Sigmoid colon (tissue), 7 donors: ENCODE measurements around the gene RAB31. TPM values are rescaled to one million over a fixed set of nuclear protein-coding genes. Genes with fewer than 3 reads are reported as not detected.

Source experiments
- DNase-seq: peaks from one replicate; pipeline ENCODE4 v3.0.0-alpha.2; 2019
- H3K27ac ChIP-seq, 4 donors: fragments of 200-600 bp; sonication (generic); one replicate each; pipeline ENCODE4 v1.5.1; 2016 to 2019; ENCODE audit warnings: mild to moderate bottlenecking in 1 of 4
- H3K27me3 ChIP-seq, 3 donors: fragments of 200-600 bp; sonication (generic); one replicate each; pipeline ENCODE4 v1.5.1; 2019; ENCODE audit warnings: mild to moderate bottlenecking in 1 of 3
- H3K36me3 ChIP-seq, 4 donors: fragments of 200-600 bp; sonication (generic); one replicate each; pipeline ENCODE4 v1.5.1; 2016 to 2019
- H3K4me1 ChIP-seq, 4 donors: fragments of 200-600 bp; sonication (generic); one replicate each; pipeline ENCODE4 v1.5.1; 2017 to 2019
- H3K4me3 ChIP-seq, 4 donors: fragments of 200-600 bp; sonication (generic); one replicate each; pipeline ENCODE4 v1.5.1; 2017 to 2019; ENCODE audit warnings: mild to moderate bottlenecking in 2 of 4, moderate library complexity in 1 of 4
- H3K9me3 ChIP-seq, 4 donors: fragments of 200-600 bp in 3 of 4; sonication (generic) in 3 of 4; one replicate each; pipeline versions ENCODE4 v1.5.1 to v1.6.1; 2013 to 2019
- EP300 ChIP-seq, 4 donors: sonication (generic); formaldehyde crosslinking; IDR thresholded peaks; one replicate each; pipeline ENCODE4 v1.6.1; 2017; ENCODE audit warnings: antibody characterized with exemption in 4 of 4
- POLR2A ChIP-seq, 2 donors: fragments of 450-650 bp; IDR thresholded peaks; one replicate each; pipeline ENCODE4 v1.6.1; 2016; ENCODE audit warnings: antibody characterized with exemption in 2 of 2, mild to moderate bottlenecking in 2 of 2, moderate library complexity in 2 of 2
- POLR2AphosphoS5 ChIP-seq, 4 donors: sonication (generic); formaldehyde crosslinking; IDR thresholded peaks; one replicate each; pipeline ENCODE4 v1.6.1; 2017; ENCODE audit warnings: antibody characterized with exemption in 4 of 4
- whole genome bisulfite sequencing, 2 donors: extraction: QIAGEN DNeasy Blood & Tissue Kit; methylation state at CpG; one replicate each; pipeline ENCODE4 v1.1.7; 2013; 5-methylcytosine and 5-hydroxymethylcytosine counted together
- intact Hi-C: fragments of 100-400 bp; cut with DNase I; formaldehyde crosslinking; loops from one replicate; pipeline ENCODE4 v1.15.1; 2023
- polyA plus RNA-seq, 3 donors: library from polyadenylated mRNA; stranded (reverse); fragments of 200-250 nt; gene quantifications; one replicate each; pipeline ENCODE4 v1.2.3, GENCODE V29; 2013
- total RNA-seq, 4 donors: library from RNA; depleted of rRNA; stranded (reverse); fragments of >200 nt; gene quantifications; one replicate each; pipeline ENCODE4 v1.1.0, GENCODE V29; 2016
- TF ChIP-seq, protein P1 (sequence below), 4 experiments: fragments of 450-650 bp in 3 of 4; fragments of 200-600 bp in 1 of 4; IDR thresholded peaks; one replicate each; pipeline ENCODE4 v1.5.1; 2016 to 2019; ENCODE audit warnings: antibody characterized with exemption in 4 of 4, mild to moderate bottlenecking in 3 of 4, moderate library complexity in 2 of 4
- donor health status: healthy with polysubstance abuse.
- donor health status: Bipolar disorder and iron deficiency.
- donor health status: healthy.

The RAB31 gene
- total and polyA plus RNA-seq, 7 donors, result 16.2 to 74.6 (median 52.0) TPM

DNA sequence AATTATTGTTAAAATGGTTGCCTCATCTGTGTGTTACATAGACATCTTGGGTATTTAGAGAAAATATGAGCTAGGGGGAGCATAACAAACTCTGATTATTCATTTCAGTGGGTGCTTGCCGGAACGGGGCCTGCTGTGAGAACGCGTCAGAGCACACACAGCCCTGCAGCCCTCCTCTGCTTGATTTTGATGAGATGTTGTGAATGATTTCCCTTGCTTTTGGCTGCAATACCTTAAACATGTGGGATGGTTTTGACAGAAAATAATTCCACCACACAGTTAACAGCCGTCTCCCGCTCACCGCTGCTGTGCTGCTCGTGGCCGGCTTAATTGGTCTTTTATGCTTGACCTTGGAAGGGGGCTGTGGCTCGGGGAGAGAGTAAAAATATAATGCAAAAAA, 127.7 kb downstream of the RAB31 start:
- Histone ChIP-seq H3K36me3 (peaks cover 0 to 8% (median 0%) of the 10 kb centered on the region in 4 donors), H3K4me1 (peaks cover 0 to 37% (median 36%) of the 10 kb centered on the region in 4 donors), H3K9me3 (no peaks in the 10 kb centered on the region), H3K4me3 (no peak overlapping the region), H3K27ac (peak overlapping the region; percentile 41 to 81 (median 74)), H3K27me3 (no peaks in the 10 kb centered on the region)
- intact Hi-C loops, result no loop called here
- 86 to 93% methylated on average over 10 of the region's 10 CpGs for WGBS, 2 donors
- TF ChIP-seq, protein P1, sequence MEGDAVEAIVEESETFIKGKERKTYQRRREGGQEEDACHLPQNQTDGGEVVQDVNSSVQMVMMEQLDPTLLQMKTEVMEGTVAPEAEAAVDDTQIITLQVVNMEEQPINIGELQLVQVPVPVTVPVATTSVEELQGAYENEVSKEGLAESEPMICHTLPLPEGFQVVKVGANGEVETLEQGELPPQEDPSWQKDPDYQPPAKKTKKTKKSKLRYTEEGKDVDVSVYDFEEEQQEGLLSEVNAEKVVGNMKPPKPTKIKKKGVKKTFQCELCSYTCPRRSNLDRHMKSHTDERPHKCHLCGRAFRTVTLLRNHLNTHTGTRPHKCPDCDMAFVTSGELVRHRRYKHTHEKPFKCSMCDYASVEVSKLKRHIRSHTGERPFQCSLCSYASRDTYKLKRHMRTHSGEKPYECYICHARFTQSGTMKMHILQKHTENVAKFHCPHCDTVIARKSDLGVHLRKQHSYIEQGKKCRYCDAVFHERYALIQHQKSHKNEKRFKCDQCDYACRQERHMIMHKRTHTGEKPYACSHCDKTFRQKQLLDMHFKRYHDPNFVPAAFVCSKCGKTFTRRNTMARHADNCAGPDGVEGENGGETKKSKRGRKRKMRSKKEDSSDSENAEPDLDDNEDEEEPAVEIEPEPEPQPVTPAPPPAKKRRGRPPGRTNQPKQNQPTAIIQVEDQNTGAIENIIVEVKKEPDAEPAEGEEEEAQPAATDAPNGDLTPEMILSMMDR (IDR thresholded peaks at IDR 0.05), result no peak
- TF ChIP-seq POLR2A (IDR thresholded peaks at IDR 0.05), result no peak
- no peak for TF ChIP-seq EP300 (IDR thresholded peaks at IDR 0.05)
- no peak for TF ChIP-seq POLR2AphosphoS5 (IDR thresholded peaks at IDR 0.05)
- DNase-seq, result no peak

DNA sequence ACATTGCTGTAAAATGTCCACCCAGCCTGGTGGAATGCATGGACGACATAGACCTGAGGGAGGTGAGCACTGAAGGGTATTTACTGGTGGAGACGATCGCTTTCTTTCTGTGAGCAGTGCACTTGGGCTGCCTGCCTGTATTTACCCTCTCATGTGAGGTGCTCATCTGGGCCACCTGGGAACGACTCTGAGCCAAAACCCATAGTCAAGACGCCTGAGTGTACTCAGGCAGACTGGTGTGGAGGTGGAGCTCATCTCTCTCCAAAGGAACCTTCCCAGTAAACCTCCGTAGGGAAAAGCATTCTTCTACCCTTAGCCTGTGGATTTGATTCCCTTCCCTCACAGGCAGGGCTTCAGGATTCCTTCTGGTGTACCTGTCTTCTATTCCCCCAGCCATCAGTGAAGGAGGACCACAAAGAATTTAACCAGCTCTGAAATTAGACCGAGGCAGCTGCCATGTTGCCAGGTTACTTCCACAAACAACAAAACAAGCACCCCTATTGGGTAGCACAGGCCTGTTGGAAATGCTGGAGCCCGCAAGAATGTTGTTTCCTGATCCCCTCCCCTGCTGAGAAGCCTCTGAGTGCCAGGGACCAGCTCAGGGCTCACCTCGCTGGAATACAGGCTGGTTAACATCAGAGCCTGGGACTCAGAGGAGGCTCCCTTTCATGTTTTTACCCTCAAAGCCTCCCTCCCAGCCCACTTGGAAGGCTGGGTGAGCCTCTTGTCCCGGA, 130.2 kb downstream of the RAB31 start:
- Histone ChIP-seq H3K36me3 (no peaks in the 10 kb centered on the region), H3K27me3 (no peaks in the 10 kb centered on the region), H3K27ac (peak overlapping the region; percentile 31 to 81 (median 76)), H3K4me1 (peaks cover 0 to 49% (median 45%) of the 10 kb centered on the region in 4 donors), H3K4me3 (no peak overlapping the region), H3K9me3 (no peaks in the 10 kb centered on the region)
- TF ChIP-seq, protein P1 (IDR thresholded peaks at IDR 0.05), result no peak
- TF ChIP-seq POLR2AphosphoS5 (IDR thresholded peaks at IDR 0.05), result no peak
- TF ChIP-seq EP300 (IDR thresholded peaks at IDR 0.05), result no peak
- no peak for TF ChIP-seq POLR2A (IDR thresholded peaks at IDR 0.05)
- DNase-seq, result no peak
- 59 to 69% methylated on average over 10 of the region's 10 CpGs for WGBS, 2 donors
- intact Hi-C loops, result no loop called here

DNA sequence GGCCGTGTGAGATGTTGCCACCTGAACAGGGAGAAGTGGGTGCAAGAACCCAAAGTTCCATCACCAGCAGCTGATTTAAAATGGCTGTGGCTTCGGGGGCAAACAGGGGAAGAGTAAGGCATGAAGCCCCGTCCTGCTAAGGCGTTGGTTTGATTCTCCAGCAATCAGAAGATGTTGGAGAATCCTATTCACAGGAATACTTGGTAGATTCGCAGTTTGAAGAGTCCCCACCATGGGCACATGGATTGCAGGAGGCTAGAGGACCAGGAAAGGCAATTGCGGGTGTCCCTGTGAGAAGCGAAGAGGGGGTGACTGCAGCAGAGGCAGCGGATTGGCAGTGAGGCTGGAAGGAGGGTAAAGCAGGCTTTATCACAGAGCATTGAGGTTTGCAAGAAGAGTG, 131.1 kb downstream of the RAB31 start:
- H3K27me3 ChIP-seq, result no peaks in the 10 kb centered on the region
- H3K36me3 ChIP-seq, result no peaks in the 10 kb centered on the region
- no peaks in the 10 kb centered on the region for H3K9me3 ChIP-seq
- 94% methylated on average over 8 of the region's 8 CpGs for WGBS, 2 donors
- no peak for DNase-seq
- H3K4me3 ChIP-seq, result no peak overlapping the region
- TF ChIP-seq, protein P1 (IDR thresholded peaks at IDR 0.05), result no peak
- TF ChIP-seq EP300 (IDR thresholded peaks at IDR 0.05), result no peak
- H3K27ac ChIP-seq, result peak overlapping the region in 3 of 4 donors; percentile 73 to 81 (median 78)
- intact Hi-C loops, result no loop called here
- H3K4me1 ChIP-seq, result peaks cover 0 to 49% (median 44%) of the 10 kb centered on the region in 4 donors

DNA sequence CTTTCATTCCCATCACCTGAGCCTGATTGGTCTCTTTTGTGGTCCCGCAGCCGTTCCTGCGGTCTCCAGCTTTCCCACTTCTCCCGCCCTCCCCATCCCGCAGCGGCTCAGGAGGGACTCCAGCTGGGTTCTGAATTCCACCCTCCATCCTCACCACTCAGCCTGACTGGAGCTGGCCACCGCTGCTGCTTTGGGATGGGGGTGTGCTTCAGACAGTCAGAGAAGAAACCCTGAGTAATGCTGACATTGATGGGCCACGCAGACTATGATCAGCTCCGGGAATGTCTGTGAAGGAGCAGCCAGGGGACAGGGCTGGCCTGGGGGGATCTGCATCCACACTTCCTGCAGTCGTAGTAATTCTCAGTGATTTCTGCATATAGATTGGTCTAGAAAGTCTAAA, 131.8 kb downstream of the RAB31 start:
- intact Hi-C loops, result loop anchor here (5.0 kb wide), 1 partner anchor 133 kb away; the partner anchor contains the start of gene RAB31
- no peaks in the 10 kb centered on the region for H3K9me3 ChIP-seq
- peaks cover 0 to 49% (median 43%) of the 10 kb centered on the region in 4 donors for H3K4me1 ChIP-seq

More for the DNA sequence above, 131.8 kb downstream of the RAB31 start:
- Histone ChIP-seq H3K36me3 (no peaks in the 10 kb centered on the region), H3K27ac (peak overlapping the region in 2 of 4 donors; percentile 73 to 81), H3K4me3 (no peak overlapping the region), H3K27me3 (no peaks in the 10 kb centered on the region)
- no peak for DNase-seq
- TF ChIP-seq EP300 (IDR thresholded peaks at IDR 0.05), result no peak
- TF ChIP-seq POLR2AphosphoS5 (IDR thresholded peaks at IDR 0.05), result no peak
- no peak for TF ChIP-seq POLR2A (IDR thresholded peaks at IDR 0.05)
- TF ChIP-seq, protein P1 (IDR thresholded peaks at IDR 0.05), result no peak
- WGBS, 2 donors, result 90 to 94% methylated on average over 10 of the region's 10 CpGs
